GM10266 (cell line): Measurements from ENCODE around the gene NLRX1.
"Not testable (repeated sequence)": the region's sequence is repeated elsewhere in the genome, so short reads cannot be mapped to it uniquely, and the experiment has no call there.

Source experiments
- DNase-seq: peaks from one replicate; pipeline ENCODE4 v3.0.0; 2012; ENCODE audit errors: extremely low spot score
- CTCF ChIP-seq: IDR thresholded peaks from 2 replicates; pipeline ENCODE4 v1.5.1; 2012; ENCODE audit warnings: mild to moderate bottlenecking, low read depth; ENCODE audit not compliant: control insufficient read depth, insufficient read depth; ENCODE audit errors: missing control alignments

Gene NLRX1

GRCh38 chr11:119188887-119189286, 20.4 kb downstream of the NLRX1 start:
- TF ChIP-seq CTCF, result no peak
- no peak for DNase-seq

- DNase-seq, result no peak
- no peak for TF ChIP-seq CTCF
Measured at GRCh38 chr11:119189393-119189792, 20.9 kb downstream of the NLRX1 start.

- no peak for DNase-seq
Measured at GRCh38 chr11:119190531-119190930, 22.0 kb downstream of the NLRX1 start.

GRCh38 chr11:119191265-119191664, 22.7 kb downstream of the NLRX1 start:
- not testable (repeated sequence) for DNase-seq

More at GRCh38 chr11:119190531-119190930, 22.0 kb downstream of the NLRX1 start:
- TF ChIP-seq CTCF, result no peak

- no peak for DNase-seq
- no peak for TF ChIP-seq CTCF
Measured at GRCh38 chr11:119192111-119192510, 23.6 kb downstream of the NLRX1 start.

GRCh38 chr11:119193001-119193400, 24.5 kb downstream of the NLRX1 start:
- no peak for TF ChIP-seq CTCF
- no peak for DNase-seq

GRCh38 chr11:119193626-119194025, 25.1 kb downstream of the NLRX1 start:
- no peak for TF ChIP-seq CTCF
- DNase-seq, result no peak

GRCh38 chr11:119194811-119195440, 26.4 kb downstream of the NLRX1 start:
- no peak for DNase-seq
- TF ChIP-seq CTCF, result no peak
